Small intestine (tissue), 16 donors: ENCODE measurements around the gene TMEM163. TPM values are rescaled to one million over a fixed set of nuclear protein-coding genes. Genes with fewer than 3 reads are reported as not detected.

Experiments used
- DNase-seq, 2 donors: peaks; one replicate each; pipeline versions ENCODE4 v3.0.0 to v3.0.0-alpha.2; 2013
- FAIRE-seq: peaks from 2 replicates; lab custom pipeline; 2012; peaks lifted over from hg19 to GRCh38; lab: Jason Lieb, UNC
- H3K27ac ChIP-seq, 3 donors: one replicate each; pipeline ENCODE4 v1.5.1; 2013; ENCODE audit warnings: low read length in 2 of 3, mild to moderate bottlenecking in 2 of 3, control low read depth in 1 of 3, inconsistent platforms in 1 of 3, low read depth in 1 of 3, moderate library complexity in 1 of 3
- H3K27me3 ChIP-seq, 3 donors: one replicate each; pipeline ENCODE4 v1.6.1; 2013; ENCODE audit warnings: low read length in 3 of 3, inconsistent platforms in 1 of 3; ENCODE audit not compliant: control insufficient read depth in 3 of 3, insufficient read depth in 3 of 3
- H3K36me3 ChIP-seq, 3 donors: one replicate each; pipeline ENCODE4 v1.6.1; 2013; ENCODE audit warnings: low read length in 3 of 3, inconsistent platforms in 1 of 3, low read depth in 1 of 3, mild to moderate bottlenecking in 1 of 3, moderate library complexity in 1 of 3; ENCODE audit not compliant: control insufficient read depth in 3 of 3, insufficient read depth in 2 of 3
- H3K4me1 ChIP-seq, 3 donors: one replicate each; pipeline ENCODE4 v1.6.1; 2013; ENCODE audit warnings: low read length in 2 of 3, inconsistent platforms in 1 of 3, low read depth in 1 of 3, mild to moderate bottlenecking in 1 of 3, moderate library complexity in 1 of 3; ENCODE audit not compliant: control insufficient read depth in 3 of 3, insufficient read depth in 2 of 3
- H3K4me3 ChIP-seq, 3 donors: one replicate each; pipeline ENCODE4 v1.5.1; 2013; ENCODE audit warnings: low read length in 3 of 3, control low read depth in 1 of 3, inconsistent platforms in 1 of 3, low read depth in 1 of 3, mild to moderate bottlenecking in 1 of 3, moderate library complexity in 1 of 3
- H3K9me3 ChIP-seq, 2 donors: one replicate each; pipeline ENCODE4 v1.6.1; 2013; ENCODE audit warnings: low read depth in 1 of 2, low read length in 1 of 2; ENCODE audit not compliant: control insufficient read depth in 2 of 2, insufficient read depth in 1 of 2
- WGBS, 3 donors: extraction: QIAGEN DNeasy Blood & Tissue Kit; methylation state at CpG; one replicate each; pipeline ENCODE4 v1.1.7; 2013; 5-methylcytosine and 5-hydroxymethylcytosine counted together
- long read RNA-seq, 10 donors: transcript quantifications; one replicate each; lab custom pipeline, GENCODE V29; 2026
- polyA plus RNA-seq, 4 donors: library from polyadenylated mRNA; stranded (reverse) in 3 of 4; unstranded in 1 of 4; fragments of 200-250 nt in 3 of 4; fragments of 120-200 nt in 1 of 4; gene quantifications; one replicate each; pipeline versions ENCODE4 v1.2.1 to v1.2.3, GENCODE V29; 2013
- donor health status: healthy with polysubstance abuse.
- donor health status: control.
- donor health status: control.
- donor health status: Bipolar disorder and iron deficiency.
- donor health status: healthy.

The TMEM163 gene
- under 1 TPM; 0.13 to 0.57 (median 0.38) TPM for polyA plus RNA-seq
- long read RNA-seq, donor 1 = 0 reads
- long read RNA-seq, donor 2 = 0 reads
- long read RNA-seq, donor 3 = 0 reads
- long read RNA-seq, donor 4 = 0 reads
- long read RNA-seq, donor 5, full-length matches to known transcripts = 1 of 1 reads
- long read RNA-seq, donor 5, partial matches to known transcripts = 0 of 1 reads
- long read RNA-seq, donor 5, other reads (novel, unspliced or antisense) = 0 of 1 reads
- long read RNA-seq, donor 6 = 0 reads
- long read RNA-seq, donor 7 = 0 reads
- long read RNA-seq, donor 8 = 0 reads
- long read RNA-seq, donor 9 = 0 reads
- long read RNA-seq, donor 10, transcript TMEM163-201 (8 exons, 1,892 nt) = major isoform, 5 of 5 reads
- long read RNA-seq, donor 10, partial matches to known transcripts = 0 of 5 reads
- long read RNA-seq, donor 10, other reads (novel, unspliced or antisense) = 0 of 5 reads

GRCh38 chr2:134718817-134719814 is at the start of gene TMEM163:
Gene TMEM163 (minus strand): TSS chr2:134719000.
- H3K4me3 ChIP-seq = peak within 1 kb of the TSS; percentile 12 to 55 (median 28)
- FAIRE-seq (no peak), DNase-seq (peak in 1 of 2 donors; percentile 31)
- H3K9me3 ChIP-seq = no peaks in the 10 kb centered on the region
- WGBS, 3 donors = 7 to 9% (median 8%) methylated on average over 65 to 99 of the region's 99 CpGs
- H3K27me3 ChIP-seq = peaks cover 5 to 63% (median 26%) of the 10 kb centered on the region in 3 donors
- H3K4me1 ChIP-seq = peaks cover 0 to 11% (median 0%) of the 10 kb centered on the region in 3 donors
- no peaks in the 10 kb centered on the region for H3K36me3 ChIP-seq
- H3K27ac ChIP-seq = no peak within 1 kb of the TSS

GRCh38 chr2:134766583-134766982 is 47.8 kb upstream of the TMEM163 start:
- H3K4me1 ChIP-seq = no peaks in the 10 kb centered on the region
- 78 to 86% (median 84%) methylated on average over 5 of the region's 5 CpGs for WGBS, 3 donors
- FAIRE-seq (no peak), DNase-seq (no peak)
- H3K27me3 ChIP-seq = peaks cover 0 to 3% (median 0%) of the 10 kb centered on the region in 3 donors
- no peak overlapping the region for H3K4me3 ChIP-seq
- H3K9me3 ChIP-seq = no peaks in the 10 kb centered on the region
- H3K27ac ChIP-seq = no peak overlapping the region
- H3K36me3 ChIP-seq = no peaks in the 10 kb centered on the region

GRCh38 chr2:134765987-134766386 is 47.2 kb upstream of the TMEM163 start:
- Histone ChIP-seq H3K9me3 (no peaks in the 10 kb centered on the region), H3K4me1 (no peaks in the 10 kb centered on the region), H3K27me3 (peaks cover 0 to 3% (median 0%) of the 10 kb centered on the region in 3 donors), H3K36me3 (no peaks in the 10 kb centered on the region), H3K27ac (no peak overlapping the region), H3K4me3 (no peak overlapping the region)
- no peak for FAIRE-seq
- DNase-seq = no peak

- WGBS, 3 donors = 71 to 90% (median 80%) methylated on average over 1 of the region's 1 CpG
- no peaks in the 10 kb centered on the region for H3K4me1 ChIP-seq
- H3K36me3 ChIP-seq = no peaks in the 10 kb centered on the region
- no peak for FAIRE-seq
- DNase-seq = no peak
- no peak overlapping the region for H3K27ac ChIP-seq
- H3K9me3 ChIP-seq = no peaks in the 10 kb centered on the region
- H3K27me3 ChIP-seq = peaks cover 0 to 3% (median 0%) of the 10 kb centered on the region in 3 donors
- H3K4me3 ChIP-seq = no peak overlapping the region
Observed at GRCh38 chr2:134764164-134764563, 45.4 kb upstream of the TMEM163 start.

- DNase-seq = no peak
- Histone ChIP-seq H3K9me3 (no peaks in the 10 kb centered on the region), H3K4me1 (no peaks in the 10 kb centered on the region), H3K27me3 (peaks cover 0 to 3% (median 0%) of the 10 kb centered on the region in 3 donors), H3K27ac (no peak overlapping the region), H3K36me3 (no peaks in the 10 kb centered on the region), H3K4me3 (no peak overlapping the region)
- 64 to 72% (median 66%) methylated on average over 4 of the region's 4 CpGs for WGBS, 3 donors
- FAIRE-seq = no peak
Observed at GRCh38 chr2:134763164-134763710, 44.4 kb upstream of the TMEM163 start.

- 52 to 68% (median 56%) methylated on average over 2 of the region's 2 CpGs for WGBS, 3 donors
- Histone ChIP-seq H3K9me3 (no peaks in the 10 kb centered on the region), H3K27me3 (peaks cover 0 to 3% (median 0%) of the 10 kb centered on the region in 3 donors), H3K4me1 (no peaks in the 10 kb centered on the region), H3K4me3 (no peak overlapping the region), H3K27ac (no peak overlapping the region), H3K36me3 (no peaks in the 10 kb centered on the region)
- FAIRE-seq (no peak), DNase-seq (no peak)
Observed at GRCh38 chr2:134762508-134762907, 43.7 kb upstream of the TMEM163 start.

- Histone ChIP-seq H3K36me3 (no peaks in the 10 kb centered on the region), H3K4me3 (no peak overlapping the region), H3K4me1 (no peaks in the 10 kb centered on the region), H3K9me3 (no peaks in the 10 kb centered on the region), H3K27ac (no peak overlapping the region), H3K27me3 (peaks cover 0 to 3% (median 0%) of the 10 kb centered on the region in 3 donors)
- no peak for DNase-seq
- no peak for FAIRE-seq
Observed at GRCh38 chr2:134760385-134760784, 41.6 kb upstream of the TMEM163 start.

- WGBS, 3 donors = 50 to 87% (median 74%) methylated on average over 1 of the region's 1 CpG
- DNase-seq = no peak
- Histone ChIP-seq H3K27me3 (peaks cover 0 to 3% (median 0%) of the 10 kb centered on the region in 3 donors), H3K27ac (no peak overlapping the region), H3K9me3 (no peaks in the 10 kb centered on the region), H3K36me3 (no peaks in the 10 kb centered on the region), H3K4me3 (no peak overlapping the region), H3K4me1 (no peaks in the 10 kb centered on the region)
- no peak for FAIRE-seq
Observed at GRCh38 chr2:134758633-134759032, 39.8 kb upstream of the TMEM163 start.
